HCT116 (cell line): ENCODE measurements around the gene SBK2. TPM values are rescaled to one million over a fixed set of nuclear protein-coding genes. Genes with fewer than 3 reads are reported as not detected.

Source experiments
- ATAC-seq: fragments of 200-7000 bp; cut with Tn5 transposase; 2 replicates; pipeline ENCODE4 v1.9.1; 2020; ENCODE audit warnings: mild to moderate bottlenecking, moderate library complexity
- BruUV-seq: library from RNA; stranded (reverse); fragments of 400-500 nt; replicated peaks from 2 replicates; lab custom pipeline; 2021; lab: Mats Ljungman, UMichigan
- CTCF ChIA-PET: fragments of 300-600 bp; sonication (Branson Sonifier 250); formaldehyde crosslinking; loops from one replicate; lab custom pipeline; 2021; ENCODE audit warnings: antibody characterized with exemption; lab: Charles Lee
- POLR2A ChIA-PET: fragments of 300-600, 350-600 bp; sonication (Branson Sonifier 250); formaldehyde crosslinking; loops from one replicate; lab custom pipeline; 2021; ENCODE audit warnings: antibody characterized with exemption; lab: Charles Lee
- RAD21 ChIA-PET, 2 experiments: fragments of 300-600 bp; sonication (Branson Sonifier 250); formaldehyde crosslinking; loops; one replicate each; lab custom pipeline; 2023; ENCODE audit warnings: low total read pairs in 2 of 2; ENCODE audit not compliant: uncharacterized antibody in 2 of 2, unreplicated experiment in 2 of 2, low non-redundant PET in 1 of 2; lab: Charles Lee
- DNase-seq: peaks from one replicate; pipeline ENCODE4 v3.0.0-alpha.2; 2010; ENCODE audit warnings: low read depth, low spot score
- H2AFZ ChIP-seq: fragments of 200-600 bp; shearing (Covaris generic), sonication (generic); 2 replicates; pipeline ENCODE4 v1.6.1; 2017; ENCODE audit warnings: low read depth, mixed run types, mixed read lengths, antibody characterized with exemption, low read length; ENCODE audit not compliant: poor library complexity, severe bottlenecking
- H3K27ac ChIP-seq: 2 replicates; pipeline ENCODE4 v1.5.1; 2012; ENCODE audit warnings: low read depth, low read length
- H3K27me3 ChIP-seq: fragments of 200-600 bp; sonication (generic); 2 replicates; pipeline ENCODE4 v1.6.1; 2016; ENCODE audit warnings: mixed run types, low read length, mixed read lengths; ENCODE audit not compliant: insufficient read depth
- H3K36me3 ChIP-seq, 2 experiments: fragments of 200-500 bp in 1 of 2; fragments of 200-600 bp in 1 of 2; sonication (Bioruptor generic) in 1 of 2; sonication (generic) in 1 of 2; 2 replicates each; pipeline versions ENCODE4 v1.5.1 to v1.6.1; 2014 to 2016; ENCODE audit warnings: low read length in 2 of 2, inconsistent platforms in 1 of 2, mixed read lengths in 1 of 2, mixed run types in 1 of 2; ENCODE audit not compliant: insufficient read depth in 2 of 2, control insufficient read depth in 1 of 2
- H3K4me1 ChIP-seq, 2 experiments: fragments of 200-600 bp in 1 of 2; sonication (generic) in 1 of 2; 2 replicates each; pipeline versions ENCODE4 v1.5.1 to v1.6.1; 2012 to 2017; ENCODE audit warnings: low read length in 2 of 2, inconsistent platforms in 1 of 2, mild to moderate bottlenecking in 1 of 2, mixed read lengths in 1 of 2, mixed run types in 1 of 2, moderate library complexity in 1 of 2; ENCODE audit not compliant: insufficient read depth in 2 of 2, control insufficient read depth in 1 of 2
- H3K4me2 ChIP-seq: fragments of 200-600 bp; sonication (generic); 2 replicates; pipeline ENCODE4 v1.6.1; 2017; ENCODE audit warnings: mixed run types, low read length, mixed read lengths
- H3K4me3 ChIP-seq, 2 experiments: fragments of 200-600 bp in 1 of 2; sonication (generic) in 1 of 2; replicated peaks in 1 of 2; 2 replicates each; pipeline ENCODE4 v1.5.1; 2011 to 2016; ENCODE audit warnings: low read length in 2 of 2, control low read depth in 1 of 2, low read depth in 1 of 2, mild to moderate bottlenecking in 1 of 2, mixed read lengths in 1 of 2, mixed run types in 1 of 2
- H3K79me2 ChIP-seq: fragments of 200-600 bp; sonication (generic); 2 replicates; pipeline ENCODE4 v1.6.1; 2017; ENCODE audit warnings: mild to moderate bottlenecking, mixed run types, low read length, moderate library complexity, mixed read lengths; ENCODE audit not compliant: insufficient read depth
- H3K9ac ChIP-seq: fragments of 200-600 bp; sonication (generic); 2 replicates; pipeline ENCODE4 v1.6.1; 2016; ENCODE audit warnings: low read length, mixed read lengths
- H3K9me2 ChIP-seq: fragments of 200-600 bp; sonication (generic), shearing (Covaris generic); 2 replicates; pipeline ENCODE4 v1.6.1; 2017; ENCODE audit warnings: mixed run types, mild to moderate bottlenecking, moderate library complexity; ENCODE audit not compliant: insufficient read depth
- H3K9me3 ChIP-seq, 2 experiments: fragments of 200-500 bp in 1 of 2; fragments of 200-600 bp in 1 of 2; sonication (Bioruptor generic) in 1 of 2; sonication (generic) in 1 of 2; 2 replicates each; pipeline ENCODE4 v1.6.1; 2014 to 2017; ENCODE audit warnings: low read length in 2 of 2, mixed read lengths in 2 of 2, inconsistent platforms in 1 of 2, low read depth in 1 of 2, mild to moderate bottlenecking in 1 of 2, mixed run types in 1 of 2, moderate library complexity in 1 of 2; ENCODE audit not compliant: control insufficient read depth in 1 of 2, insufficient read depth in 1 of 2
- H4K20me1 ChIP-seq: fragments of 200-600 bp; sonication (generic), shearing (Covaris generic); 2 replicates; pipeline ENCODE4 v1.6.1; 2017; ENCODE audit warnings: mixed run types, mild to moderate bottlenecking, moderate library complexity; ENCODE audit not compliant: insufficient read depth
- EGR1 ChIP-seq: IDR thresholded peaks from 2 replicates; pipeline ENCODE4 v1.6.1; 2012; ENCODE audit warnings: low read depth
- ELF1 ChIP-seq: IDR thresholded peaks from 2 replicates; pipeline ENCODE4 v1.6.1; 2012; ENCODE audit warnings: low read depth, borderline replicate concordance
- FOSL1 ChIP-seq: IDR thresholded peaks from 2 replicates; pipeline ENCODE4 v1.6.1; 2012; ENCODE audit warnings: low read depth
- JUND ChIP-seq: IDR thresholded peaks from 2 replicates; pipeline ENCODE4 v1.6.1; 2012
- POLR2AphosphoS5 ChIP-seq: IDR thresholded peaks from 2 replicates; pipeline ENCODE4 v1.6.1; 2011; ENCODE audit warnings: mild to moderate bottlenecking, low read depth, low read length, moderate library complexity
- RAD21 ChIP-seq: IDR thresholded peaks from 2 replicates; pipeline ENCODE4 v1.6.1; 2012; ENCODE audit warnings: low read depth, mild to moderate bottlenecking
- SIN3A ChIP-seq: IDR thresholded peaks from 2 replicates; pipeline ENCODE4 v1.6.1; 2012; ENCODE audit warnings: low read depth
- SP1 ChIP-seq: IDR thresholded peaks from 2 replicates; pipeline ENCODE4 v1.6.1; 2012; ENCODE audit warnings: low read depth
- TCF7L2 ChIP-seq: IDR thresholded peaks from 2 replicates; pipeline ENCODE4 v1.7.0; 2011; ENCODE audit warnings: borderline replicate concordance, inconsistent platforms; ENCODE audit not compliant: insufficient read depth, insufficient read length; ENCODE audit errors: extremely low read depth
- YY1 ChIP-seq: IDR thresholded peaks from 2 replicates; pipeline ENCODE4 v1.6.1; 2011; ENCODE audit warnings: low read length, low read depth, moderate library complexity, mild to moderate bottlenecking; ENCODE audit not compliant: insufficient replicate concordance; ENCODE audit errors: extremely low read depth
- ZFX ChIP-seq: fragments of 450-650 bp; IDR thresholded peaks from 2 replicates; pipeline ENCODE4 v1.6.1; 2017
- ZNF274 ChIP-seq: fragments of 200-500 bp; sonication (Bioruptor generic); IDR thresholded peaks from 2 replicates; pipeline ENCODE4 v1.6.1; 2014; ENCODE audit warnings: mild to moderate bottlenecking, low read depth, low read length, inconsistent platforms
- intact Hi-C: fragments of 100-400 bp; cut with micrococcal nuclease; formaldehyde crosslinking; loops from 2 replicates; pipeline ENCODE4 v1.10.0; 2022
- total RNA-seq: library from RNA; stranded (reverse); gene quantifications from one replicate; pipeline ENCODE4 v1.2.1, GENCODE V29; 2021; ENCODE audit not compliant: unreplicated experiment
- TF ChIP-seq, protein P1 (sequence below), 3 experiments: fragments of 200-600 bp in 1 of 3; sonication (generic) in 1 of 3; IDR thresholded peaks in 2 of 3; conservative IDR thresholded peaks in 1 of 3; 2 replicates each; pipeline ENCODE4 v1.5.1; 2012 to 2017; ENCODE audit warnings: low read depth in 2 of 3, low read length in 2 of 3, antibody characterized with exemption in 1 of 3, borderline replicate concordance in 1 of 3, control low read depth in 1 of 3, mild to moderate bottlenecking in 1 of 3, mixed read lengths in 1 of 3, mixed run types in 1 of 3, moderate library complexity in 1 of 3; ENCODE audit not compliant: insufficient read depth in 1 of 3

Gene SBK2
- total RNA-seq, 1 experiment from 2014 or later = 0.30 TPM

DNA sequence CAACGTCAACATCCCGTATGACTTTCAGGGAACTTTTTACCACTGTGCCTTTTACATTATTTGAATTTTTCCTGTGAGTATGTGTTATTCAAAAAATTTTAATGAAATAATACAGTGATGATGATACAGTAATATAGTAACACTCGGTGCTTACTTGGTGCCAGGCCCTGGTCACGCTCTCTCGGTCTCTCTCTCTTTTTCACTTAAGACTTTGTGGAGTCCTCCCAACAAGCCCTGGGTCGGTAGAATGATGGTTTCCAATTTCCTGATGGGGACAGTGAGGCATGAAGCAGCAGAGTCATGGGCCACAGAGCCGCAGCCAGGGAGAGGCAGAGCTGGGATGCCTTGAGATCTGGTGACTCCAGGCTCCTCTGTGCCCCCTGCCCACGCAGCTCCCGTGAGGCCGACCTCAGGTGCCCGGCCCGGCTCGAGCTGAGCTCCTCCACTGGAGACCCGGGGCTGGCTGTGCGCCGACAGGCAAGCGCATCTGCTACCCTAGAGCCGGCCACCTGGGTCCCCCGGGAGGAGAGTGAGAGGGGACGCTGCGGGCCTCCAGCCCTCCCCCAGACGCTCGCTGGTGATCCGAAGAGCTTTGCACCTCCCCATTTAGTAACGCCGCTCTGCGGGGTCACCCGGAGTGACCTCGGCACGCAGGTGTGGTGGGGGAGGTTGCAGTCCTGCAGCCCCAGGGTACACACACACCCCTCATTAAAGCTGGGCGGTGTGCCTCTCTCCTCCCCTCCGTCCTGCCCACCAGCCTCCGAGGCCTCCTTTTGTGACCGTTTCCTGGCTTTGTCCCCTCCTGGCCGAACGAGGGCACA is 12.8 kb upstream of the SBK2 start (continued):
- TF ChIP-seq, protein P1, sequence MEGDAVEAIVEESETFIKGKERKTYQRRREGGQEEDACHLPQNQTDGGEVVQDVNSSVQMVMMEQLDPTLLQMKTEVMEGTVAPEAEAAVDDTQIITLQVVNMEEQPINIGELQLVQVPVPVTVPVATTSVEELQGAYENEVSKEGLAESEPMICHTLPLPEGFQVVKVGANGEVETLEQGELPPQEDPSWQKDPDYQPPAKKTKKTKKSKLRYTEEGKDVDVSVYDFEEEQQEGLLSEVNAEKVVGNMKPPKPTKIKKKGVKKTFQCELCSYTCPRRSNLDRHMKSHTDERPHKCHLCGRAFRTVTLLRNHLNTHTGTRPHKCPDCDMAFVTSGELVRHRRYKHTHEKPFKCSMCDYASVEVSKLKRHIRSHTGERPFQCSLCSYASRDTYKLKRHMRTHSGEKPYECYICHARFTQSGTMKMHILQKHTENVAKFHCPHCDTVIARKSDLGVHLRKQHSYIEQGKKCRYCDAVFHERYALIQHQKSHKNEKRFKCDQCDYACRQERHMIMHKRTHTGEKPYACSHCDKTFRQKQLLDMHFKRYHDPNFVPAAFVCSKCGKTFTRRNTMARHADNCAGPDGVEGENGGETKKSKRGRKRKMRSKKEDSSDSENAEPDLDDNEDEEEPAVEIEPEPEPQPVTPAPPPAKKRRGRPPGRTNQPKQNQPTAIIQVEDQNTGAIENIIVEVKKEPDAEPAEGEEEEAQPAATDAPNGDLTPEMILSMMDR (IDR thresholded peaks at IDR 0.05 in 2 of 3, conservative IDR thresholded peaks at IDR 0.05 in 1 of 3; ENCODE audit: borderline replicate concordance in 1 of 3, insufficient read depth in 1 of 3, low read depth in 2 of 3, low read length in 2 of 3) = peak in 2 of 3 experiments; percentile 19 to 27; a peak in 3 of 6 replicates
- TF ChIP-seq ZFX = 0 out of 2 replicates have a peak, but pooled peaks have one; percentile 34
- TF ChIP-seq YY1 = no peak
- TF ChIP-seq JUND = no peak; the same call in 1 of the 2 replicates
- no peak for TF ChIP-seq ELF1
- TF ChIP-seq SP1 = 0 out of 2 replicates have a peak, but pooled peaks have one; percentile 12
- 0 out of 2 replicates have a peak, but pooled peaks have one; percentile 43 for TF ChIP-seq EGR1

DNA sequence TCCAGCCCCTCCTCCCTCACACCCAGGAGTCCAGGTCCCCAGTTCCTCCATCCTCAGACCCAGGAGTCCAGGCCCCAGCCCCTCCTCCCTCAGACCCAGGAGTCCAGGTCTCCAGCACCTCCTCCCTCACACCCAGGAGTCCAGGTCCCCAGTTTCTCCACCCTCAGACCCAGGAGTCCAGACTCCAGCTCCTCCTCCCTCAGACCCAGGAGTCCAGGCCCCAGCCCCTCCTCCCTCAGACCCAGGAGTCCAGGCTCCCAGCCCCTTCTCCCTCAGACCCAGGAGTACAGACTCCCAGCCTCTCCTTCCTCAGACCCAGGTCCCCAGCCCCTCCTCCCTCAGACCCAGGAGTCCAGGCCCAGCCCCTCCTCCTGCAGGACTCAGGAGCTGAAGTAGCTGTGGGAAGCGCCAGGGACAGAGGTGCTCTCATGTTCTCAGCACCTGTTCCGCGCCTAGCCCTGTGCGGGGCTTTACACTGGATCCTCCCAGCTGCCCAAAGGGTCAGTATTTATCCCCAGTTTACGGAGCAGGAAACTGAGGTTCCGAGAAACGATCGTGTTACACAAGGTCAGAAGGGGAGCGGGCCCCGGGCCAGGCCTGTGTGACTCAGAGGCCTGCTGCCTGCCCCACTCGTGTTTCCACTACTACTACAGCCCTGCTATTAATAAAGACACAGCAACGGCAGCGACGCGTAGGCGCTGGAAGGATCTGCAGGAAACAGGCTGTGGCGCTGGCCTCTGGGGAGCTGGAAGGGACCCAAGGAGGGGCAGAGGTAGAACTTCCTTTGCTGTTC is 10.1 kb upstream of the SBK2 start:
- H3K4me3 ChIP-seq = peak overlapping the region; percentile 30 to 53
- DNase-seq (no peak), ATAC-seq (peak; percentile 36)
- ChIA-PET CTCF (interaction anchor here (1.8 kb wide), 1 partner anchor 52 kb away, joined by 4 read pairs; the partner anchor contains the start of gene FIZ1), RAD21 (interaction anchor here in 1 of 2 experiments (0.6 kb wide), 1 partner anchor 84 kb away, joined by 5 read pairs; no protein-coding TSS in a partner anchor), POLR2A (interaction anchor here (1.1 kb wide), 1 partner anchor 52 kb away, joined by 4 read pairs; the partner anchor contains the start of gene FIZ1)
- H3K27me3 ChIP-seq = no peaks in the 10 kb centered on the region
- no peaks in the 10 kb centered on the region for H3K79me2 ChIP-seq
- intact Hi-C loops = loop anchor here (5.0 kb wide), 1 partner anchor 40 kb away; no protein-coding TSS in a partner anchor
- H3K9me2 ChIP-seq = no peaks in the 10 kb centered on the region
- H3K9ac ChIP-seq = peak overlapping the region; percentile 53
- peaks cover 46 to 69% of the 10 kb centered on the region in 2 experiments for H3K4me1 ChIP-seq
- BruUV-seq = no TSS peak
- H3K9me3 ChIP-seq = no peaks in the 10 kb centered on the region
- TF ChIP-seq YY1 (peak; percentile 22), RAD21 (no peak), ZNF274 (no peak), SIN3A (no peak), TCF7L2 (no peak), SP1 (peak; percentile 46; the same call in 1 of the 2 replicates), FOSL1 (peak; percentile 28; the same call in 1 of the 2 replicates), POLR2AphosphoS5 (peak; percentile 42; the same call in 1 of the 2 replicates)
- TF ChIP-seq, protein P1 (IDR thresholded peaks at IDR 0.05 in 2 of 3, conservative IDR thresholded peaks at IDR 0.05 in 1 of 3; ENCODE audit: borderline replicate concordance in 1 of 3, insufficient read depth in 1 of 3, low read depth in 2 of 3, low read length in 2 of 3) = no peak
- H4K20me1 ChIP-seq = no peaks in the 10 kb centered on the region
- peak overlapping the region; percentile 87 for H3K4me2 ChIP-seq
- H3K27ac ChIP-seq = peak overlapping the region; percentile 91
- peak overlapping the region; percentile 85 for H2AFZ ChIP-seq
- no peaks in the 10 kb centered on the region for H3K36me3 ChIP-seq
